Occipital lobe (tissue), 2 donors: Measurements from ENCODE around the gene MYO1A. TPM values are rescaled to one million over a fixed set of nuclear protein-coding genes. Genes with fewer than 3 reads are reported as not detected.
"Not testable (repeated sequence)": the region's sequence is repeated elsewhere in the genome, so short reads cannot be mapped to it uniquely, and the experiment has no call there.

ENCODE experiments used
- DNase-seq: peaks from one replicate; lab custom pipeline; 2025; lab: John Stamatoyannopoulos, UW
- total RNA-seq: library from RNA; depleted of rRNA; stranded (reverse); fragments of >200 nt; gene quantifications from one replicate; pipeline ENCODE4 v1.2.3, GENCODE V29; 2014

MYO1A gene
- total RNA-seq, 1 donor from 2014 or later: not detected

DNA sequence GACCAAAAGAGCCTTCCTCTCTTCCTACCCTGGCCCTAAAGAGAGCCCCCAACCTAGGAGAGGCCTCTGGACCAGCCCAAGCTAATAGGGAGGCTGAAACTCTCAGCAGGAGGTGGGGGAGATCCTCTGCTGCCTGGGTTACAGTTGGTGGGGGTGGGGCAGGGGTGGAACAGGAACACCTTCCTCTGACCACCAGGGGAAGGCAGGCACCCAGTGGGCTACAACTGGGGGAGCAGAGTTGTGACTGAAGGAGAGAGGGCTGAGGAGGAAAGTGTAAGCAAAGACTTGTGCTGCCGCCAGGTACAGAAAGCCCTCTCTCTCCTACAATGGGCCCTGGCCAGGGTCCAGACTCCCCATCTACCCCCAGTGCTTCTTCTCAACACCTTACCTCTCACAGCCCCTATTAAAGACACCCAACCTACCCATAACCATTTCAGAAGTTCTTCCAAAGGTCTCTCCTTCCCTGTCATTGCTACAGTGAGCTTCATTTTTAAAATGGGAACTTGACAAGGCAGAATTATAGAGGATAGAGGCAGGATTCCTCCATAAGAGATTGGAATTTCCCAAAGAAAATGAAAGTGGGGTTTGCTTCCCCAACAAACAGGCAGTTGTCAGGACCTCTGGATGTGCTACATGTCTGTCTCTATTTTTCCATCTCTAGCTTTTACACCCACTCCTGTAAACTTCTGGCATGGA lies 1.4 kb downstream of the MYO1A start:
- no peak for DNase-seq

GRCh38 chr12:57047981-57048380 lies 1.9 kb downstream of the MYO1A start:
- no peak for DNase-seq

DNA sequence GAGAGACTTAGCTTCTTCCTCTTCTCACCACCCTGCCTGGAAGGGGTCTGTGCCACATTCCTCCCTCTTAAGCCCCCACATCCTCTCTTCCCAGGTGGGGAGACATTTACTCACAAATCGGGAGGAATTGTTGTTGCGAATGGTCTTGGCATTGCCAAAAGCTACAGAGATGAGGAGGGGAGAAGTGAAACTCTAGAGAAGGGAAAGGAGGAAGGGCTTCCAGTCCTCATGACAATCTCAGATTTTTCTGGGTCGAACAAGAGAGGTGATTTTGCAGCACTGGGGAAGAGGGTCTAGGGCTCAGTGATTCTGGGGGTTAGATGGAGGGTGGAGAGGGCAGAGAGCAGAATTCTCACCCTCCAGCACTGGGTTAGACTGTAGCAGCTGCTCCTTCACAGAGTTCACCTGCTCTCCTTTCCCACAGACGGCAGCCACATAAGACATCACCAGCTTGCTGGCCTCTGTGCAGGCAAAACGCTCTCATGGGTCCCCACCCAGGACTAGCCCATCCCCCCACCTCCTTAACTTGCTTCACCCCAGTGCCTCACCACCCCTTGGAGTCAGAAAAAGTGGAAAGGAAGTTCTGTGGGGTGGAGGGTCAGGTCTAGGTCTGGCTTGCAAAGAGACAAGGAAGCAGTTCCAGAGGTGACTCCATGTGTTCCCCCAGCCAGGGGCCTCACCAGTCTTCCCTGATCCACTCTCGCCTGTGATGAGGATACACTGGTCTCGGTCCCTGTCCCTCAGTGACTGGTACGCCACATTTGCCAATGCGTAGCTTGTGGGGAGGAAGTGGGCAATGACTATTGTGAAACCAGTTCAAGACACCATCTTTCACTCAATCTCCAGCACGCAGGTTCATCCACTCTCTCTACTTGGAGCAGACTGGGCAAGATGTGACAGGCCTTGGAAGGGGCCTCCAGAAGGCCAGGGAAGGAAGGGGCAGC lies 2.7 kb downstream of the MYO1A start:
- DNase-seq: no peak

GRCh38 chr12:57046086-57046791 lies 3.7 kb downstream of the MYO1A start:
- DNase-seq: no peak

DNA sequence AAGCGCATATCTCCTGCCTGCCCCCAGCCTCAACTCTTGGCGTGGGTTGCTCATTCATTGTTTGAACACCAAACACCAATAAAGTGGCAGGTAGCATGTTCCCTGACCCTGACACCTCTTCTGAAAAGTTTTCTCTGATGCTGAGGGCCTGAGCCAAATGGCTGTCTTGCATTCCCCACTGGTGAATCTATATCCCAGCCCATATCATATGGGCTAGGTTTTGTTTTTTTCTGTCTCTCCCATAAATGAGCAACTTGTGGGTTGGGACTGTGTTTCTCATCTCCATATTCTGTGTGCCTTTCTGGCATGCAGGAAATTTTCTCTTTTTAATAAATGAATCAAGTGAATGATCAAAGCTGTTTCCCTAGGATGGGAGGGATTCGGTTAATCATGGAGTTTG lies 5.0 kb downstream of the MYO1A start:
- DNase-seq: no peak

GRCh38 chr12:57044468-57044867 lies 5.5 kb downstream of the MYO1A start:
- no peak for DNase-seq

DNA sequence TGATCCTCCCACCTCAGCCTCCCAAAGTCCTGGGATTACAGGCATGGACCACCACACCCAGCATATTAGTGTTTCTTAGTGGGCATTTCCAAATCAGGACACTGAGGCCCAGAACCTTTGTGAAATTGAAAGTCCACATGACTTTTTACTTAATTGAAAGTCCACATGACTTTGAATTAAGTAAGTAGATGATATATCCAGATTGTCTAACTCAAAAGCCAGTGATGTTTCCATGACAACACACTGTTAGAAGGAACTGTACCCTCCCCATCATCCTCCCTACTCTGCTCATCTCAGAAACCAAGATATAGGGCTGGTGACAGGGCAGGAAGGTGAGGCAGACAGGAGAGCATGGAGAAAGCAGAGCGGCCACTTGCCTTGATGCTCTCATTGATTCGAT lies 7.2 kb downstream of the MYO1A start:
- no peak for DNase-seq

- DNase-seq: no peak
Observed at GRCh38 chr12:57040750-57041149, 9.2 kb downstream of the MYO1A start.

- no peak for DNase-seq
Observed at GRCh38 chr12:57040211-57040610, 9.7 kb downstream of the MYO1A start.

- DNase-seq: no peak
Observed at GRCh38 chr12:57039016-57039798, 10.7 kb downstream of the MYO1A start.

- DNase-seq: no peak
Observed at GRCh38 chr12:57037264-57037663, 12.7 kb downstream of the MYO1A start.

GRCh38 chr12:57033431-57033830 lies 16.5 kb downstream of the MYO1A start:
- DNase-seq: no peak

DNA sequence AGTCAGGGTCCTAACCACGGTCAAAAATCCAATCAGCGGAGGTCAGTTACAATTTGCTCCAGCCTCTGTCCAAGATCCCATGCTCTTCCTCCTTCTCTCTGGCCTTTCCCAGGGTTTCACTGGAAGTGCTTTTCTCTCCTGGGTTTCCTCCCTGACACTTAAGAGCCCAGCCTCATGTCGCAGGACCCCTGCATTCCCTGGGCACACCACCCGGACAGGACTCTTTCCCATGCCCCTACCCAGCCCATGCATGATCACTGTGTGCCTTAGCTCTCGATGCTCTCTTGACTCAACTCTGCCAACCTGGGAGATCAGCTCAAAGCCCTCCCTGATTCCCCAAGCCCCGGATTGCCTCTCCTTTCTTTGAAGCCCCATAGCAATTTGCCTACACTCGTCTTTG lies 18.1 kb downstream of the MYO1A start:
- DNase-seq: no peak

DNA sequence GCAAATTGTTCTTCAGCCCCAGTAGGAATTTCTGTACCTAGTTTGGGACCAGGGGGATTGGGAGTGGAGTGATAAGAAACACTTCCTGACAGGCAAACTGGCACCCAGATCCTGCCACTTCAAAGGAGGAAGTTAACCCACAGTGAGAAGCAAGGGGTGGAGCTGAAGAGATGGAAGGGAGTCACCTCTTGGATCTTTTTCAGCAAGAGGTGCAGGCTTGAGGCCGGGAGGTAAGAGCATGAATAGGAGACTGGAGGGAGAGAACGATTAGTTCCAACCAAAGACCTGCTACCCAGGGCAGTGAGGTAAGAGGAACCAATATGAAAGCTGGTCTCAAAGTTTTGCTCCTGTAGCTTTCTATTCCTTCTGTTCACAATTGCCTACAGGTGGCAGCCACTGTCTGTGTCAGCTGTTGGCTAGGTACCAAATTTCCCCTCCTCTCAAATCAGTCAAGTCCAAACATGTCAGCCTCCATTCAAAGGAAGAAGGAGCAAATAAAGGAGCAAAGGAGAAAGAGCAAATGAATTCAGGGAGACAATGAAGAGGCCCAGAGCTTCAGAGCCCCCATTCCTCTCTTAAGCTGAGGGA lies 18.7 kb downstream of the MYO1A start:
- DNase-seq: no peak

- DNase-seq: no peak
Observed at GRCh38 chr12:57029457-57029856, 20.5 kb downstream of the MYO1A start.

GRCh38 chr12:57027805-57028153 lies 22.1 kb downstream of the MYO1A start:
- no peak for DNase-seq

- DNase-seq: no peak
Observed at GRCh38 chr12:57027011-57027804, 22.7 kb downstream of the MYO1A start.

DNA sequence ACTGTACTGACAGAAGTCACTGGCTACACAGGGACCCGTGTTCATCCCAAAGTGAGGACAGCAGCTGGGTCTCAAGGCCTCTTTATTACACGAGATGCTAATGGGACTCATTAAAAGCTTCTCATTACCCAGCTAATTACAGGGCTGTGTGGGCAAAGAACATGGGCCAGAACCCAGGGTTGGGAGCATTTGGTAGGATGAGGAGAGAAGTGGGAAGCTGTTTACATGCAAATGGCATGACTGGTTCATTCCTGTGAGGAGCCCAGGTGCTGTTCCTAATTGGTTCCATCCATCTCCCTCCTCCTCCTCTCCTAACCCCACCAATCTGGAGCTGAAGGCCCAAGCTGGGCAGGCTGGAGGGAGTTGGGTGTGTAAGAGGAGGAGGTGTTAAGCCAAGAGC lies 24.7 kb downstream of the MYO1A start:
- DNase-seq: no peak

DNA sequence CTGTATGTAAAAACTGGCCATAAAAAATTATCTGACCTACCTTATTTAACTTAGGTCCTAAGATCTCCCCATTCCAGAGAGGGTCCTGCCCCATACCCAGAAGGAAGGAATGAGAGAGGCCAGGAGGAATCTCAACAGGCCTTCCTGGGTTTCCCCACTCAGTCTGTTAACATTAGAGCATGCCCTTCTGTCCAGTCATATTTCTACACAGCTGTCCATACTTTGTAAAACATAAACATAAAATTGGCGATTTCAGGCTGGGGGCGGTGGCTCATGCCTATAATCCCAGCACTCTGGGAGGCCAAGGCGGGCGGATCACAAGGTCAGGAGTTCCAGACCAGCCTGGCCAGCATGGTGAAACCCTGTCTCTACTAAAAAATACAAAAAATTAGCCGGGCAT lies 27.6 kb downstream of the MYO1A start:
- not testable (repeated sequence) for DNase-seq
